Endothelial cell of umbilical vein (primary cell): ENCODE measurements around the gene NUDT21. TPM values are rescaled to one million over a fixed set of nuclear protein-coding genes. Genes with fewer than 3 reads are reported as not detected.

ENCODE experiments used
- BruUV-seq: library from RNA; stranded (reverse); fragments of 400-500 nt; replicated peaks from 2 replicates; lab custom pipeline; 2021; lab: Mats Ljungman, UMichigan
- CTCF ChIA-PET: fragments of 300-600, 350-600 bp; sonication (Branson Sonifier 250); formaldehyde crosslinking; loops from one replicate; lab custom pipeline; 2021; ENCODE audit warnings: antibody characterized with exemption, inconsistent platforms; lab: Charles Lee
- POLR2A ChIA-PET: fragments of 300-600, 350-600 bp; sonication (Branson Sonifier 250); formaldehyde crosslinking; loops from one replicate; lab custom pipeline; 2021; ENCODE audit warnings: antibody characterized with exemption, inconsistent platforms; lab: Charles Lee
- DNase-seq: peaks from one replicate; pipeline ENCODE4 v3.0.0-alpha.2; 2011; ENCODE audit warnings: low read depth, low spot score
- FAIRE-seq: peaks from 2 replicates; lab custom pipeline; 2011; peaks lifted over from hg19 to GRCh38; lab: Jason Lieb, UNC
- H2AFZ ChIP-seq: 2 replicates; pipeline ENCODE4 v1.6.0; 2012; ENCODE audit warnings: low read depth, low read length, control low read depth, inconsistent platforms
- H3K27ac ChIP-seq: 2 replicates; pipeline ENCODE4 v1.5.1; 2011; ENCODE audit warnings: low read depth, mild to moderate bottlenecking, control low read depth, low read length, moderate library complexity; ENCODE audit not compliant: insufficient read depth
- H3K27me3 ChIP-seq, 2 experiments: 2 replicates each; pipeline versions ENCODE4 v1.6.0 to v1.6.1; 2011; ENCODE audit warnings: low read length in 2 of 2, mixed read lengths in 1 of 2; ENCODE audit not compliant: control insufficient read depth in 2 of 2, insufficient read depth in 2 of 2
- H3K36me3 ChIP-seq, 2 experiments: 2 replicates in 1 of 2; 3 replicates in 1 of 2; pipeline ENCODE4 v1.5.1; 2011; ENCODE audit warnings: low read length in 2 of 2, mild to moderate bottlenecking in 1 of 2, moderate library complexity in 1 of 2; ENCODE audit not compliant: control insufficient read depth in 2 of 2, insufficient read depth in 2 of 2; ENCODE audit errors: extremely low read depth in 1 of 2
- H3K4me1 ChIP-seq: 3 replicates; pipeline ENCODE4 v1.5.1; 2011; ENCODE audit warnings: mild to moderate bottlenecking, low read length; ENCODE audit not compliant: control insufficient read depth, insufficient read depth; ENCODE audit errors: extremely low read depth
- H3K4me2 ChIP-seq: 2 replicates; pipeline ENCODE4 v1.6.1; 2011; ENCODE audit warnings: low read length, control low read depth, mixed read lengths; ENCODE audit not compliant: insufficient read depth
- H3K4me3 ChIP-seq, 3 experiments: fragments of 200-600 bp in 1 of 3; sonication (generic), shearing (Covaris generic) in 1 of 3; replicated peaks in 1 of 3; 2 replicates each; pipeline ENCODE4 v1.5.1; 2011 to 2016; ENCODE audit warnings: control low read depth in 3 of 3, low read length in 3 of 3, mild to moderate bottlenecking in 2 of 3, inconsistent platforms in 1 of 3, low read depth in 1 of 3, moderate library complexity in 1 of 3; ENCODE audit not compliant: insufficient read depth in 1 of 3
- H3K79me2 ChIP-seq: 2 replicates; pipeline ENCODE4 v1.6.0; 2012; ENCODE audit warnings: low read length, inconsistent platforms; ENCODE audit not compliant: control insufficient read depth, insufficient read depth
- H3K9ac ChIP-seq: replicated peaks from 2 replicates; pipeline ENCODE3; 2011; ENCODE audit warnings: low read length, control low read depth; ENCODE audit not compliant: insufficient read depth; ENCODE audit errors: extremely low read depth
- H3K9me1 ChIP-seq: replicated peaks from 3 replicates; pipeline ENCODE4 v1.6.0; 2011; ENCODE audit warnings: mild to moderate bottlenecking, low read length; ENCODE audit not compliant: control insufficient read depth, insufficient read depth; ENCODE audit errors: extremely low read depth
- H3K9me3 ChIP-seq: replicated peaks from 2 replicates; pipeline ENCODE4 v1.5.1; 2012; ENCODE audit warnings: low read length, inconsistent platforms; ENCODE audit not compliant: control insufficient read depth, insufficient read depth
- H4K20me1 ChIP-seq: replicated peaks from 2 replicates; pipeline ENCODE3; 2011; ENCODE audit warnings: mild to moderate bottlenecking, low read length; ENCODE audit not compliant: control insufficient read depth, insufficient read depth; ENCODE audit errors: extremely low read depth
- CTCF ChIP-seq, 2 donors: IDR thresholded peaks; 1 replicate in 1 of 2; 2 replicates in 1 of 2; pipeline ENCODE4 v1.5.1; 2011; ENCODE audit warnings: low read length in 2 of 2, mild to moderate bottlenecking in 2 of 2, moderate library complexity in 2 of 2, control low read depth in 1 of 2, inconsistent platforms in 1 of 2, low read depth in 1 of 2; ENCODE audit not compliant: insufficient read depth in 1 of 2; ENCODE audit errors: extremely low read depth in 1 of 2
- EZH2 ChIP-seq: IDR thresholded peaks from 2 replicates; pipeline ENCODE4 v1.6.1; 2012; ENCODE audit warnings: borderline replicate concordance, low read depth, mild to moderate bottlenecking, moderate library complexity, low read length, inconsistent platforms; ENCODE audit not compliant: severe bottlenecking
- FOS ChIP-seq: IDR thresholded peaks from 2 replicates; pipeline ENCODE4 v1.6.1; 2011; ENCODE audit warnings: mild to moderate bottlenecking, low read length, moderate library complexity, borderline replicate concordance; ENCODE audit not compliant: insufficient read depth
- GATA2 ChIP-seq: IDR thresholded peaks from 2 replicates; pipeline ENCODE4 v1.7.0; 2011; ENCODE audit warnings: low read depth, mild to moderate bottlenecking, moderate library complexity, mixed read lengths, low read length; ENCODE audit not compliant: insufficient read length, insufficient read depth
- JUN ChIP-seq: IDR thresholded peaks from 2 replicates; pipeline ENCODE4 v1.6.1; 2011; ENCODE audit warnings: borderline replicate concordance, low read depth; ENCODE audit not compliant: insufficient read length, insufficient read depth
- MYC ChIP-seq: IDR thresholded peaks from one replicate; pipeline ENCODE4 v1.6.1; 2011; ENCODE audit warnings: mild to moderate bottlenecking, low read depth, low read length
- POLR2A ChIP-seq: IDR thresholded peaks from 2 replicates; pipeline ENCODE4 v1.6.1; 2012; ENCODE audit warnings: low read depth, mild to moderate bottlenecking, control low read depth, low read length
- POLR2AphosphoS5 ChIP-seq: IDR thresholded peaks from 2 replicates; pipeline ENCODE4 v1.6.1; 2012; ENCODE audit warnings: low read depth, mild to moderate bottlenecking, control low read depth, low read length, moderate library complexity; ENCODE audit not compliant: insufficient read depth
- dilution Hi-C: fragments of 300-500 bp; cut with MboI; formaldehyde crosslinking; loops from one replicate; pipeline ENCODE4 v1.15.0; 2019; ENCODE audit warnings: low sequenced_read_pairs; ENCODE audit not compliant: extremely low pct_ligation_motif_present
- intact Hi-C: fragments of 100-400 bp; cut with micrococcal nuclease; formaldehyde crosslinking; loops from one replicate; pipeline ENCODE4 v1.10.0; 2022
- polyA plus RNA-seq, 4 experiments: library from polyadenylated mRNA; depleted of rRNA in 3 of 4; stranded (reverse) in 3 of 4; unstranded in 1 of 4; fragments of >200 nt; gene quantifications; 2 replicates each; pipeline versions ENCODE4 v1.2.1 to v1.2.3, GENCODE V29; 2011 to 2012; ENCODE audit warnings: missing spikeins in 1 of 4
- total RNA-seq: library from RNA; stranded (reverse); gene quantifications from 2 replicates; pipeline ENCODE4 v1.2.3, GENCODE V29; 2021
- TF ChIP-seq, protein P1 (sequence below): IDR thresholded peaks from 2 replicates; pipeline ENCODE4 v1.6.1; 2011; ENCODE audit not compliant: insufficient read depth, insufficient read length

NUDT21 gene
- total and polyA plus RNA-seq, 2 donors (not counting 3 experiments of a cell fraction or from before 2014, with no cell fraction given): 56.4 to 158 TPM

DNA sequence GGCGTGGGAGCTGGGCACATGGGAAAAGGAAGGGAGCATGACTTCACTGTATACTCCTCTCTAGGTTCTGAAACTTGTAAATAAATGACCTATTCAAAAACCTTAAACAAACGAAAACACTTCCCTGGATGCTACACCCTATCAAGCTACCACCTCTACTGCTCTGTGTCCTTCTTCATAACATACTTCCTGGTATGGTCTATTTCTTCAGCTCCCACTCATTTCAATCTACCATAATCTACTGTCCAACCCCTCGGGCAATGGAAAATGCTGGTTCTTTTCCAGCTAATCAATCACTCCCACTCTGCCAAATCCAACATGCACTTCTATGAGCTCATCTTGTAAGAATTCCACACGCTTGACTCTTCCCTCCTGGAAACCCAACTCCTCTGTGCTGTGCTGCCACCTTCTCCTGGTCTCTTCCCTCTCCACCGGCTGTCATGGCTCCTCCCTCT is 68.2 kb downstream of the NUDT21 start:
- Histone ChIP-seq H2AFZ (no peak overlapping the region), H3K36me3 (peaks cover 3 to 18% of the 10 kb centered on the region in 2 experiments), H3K4me2 (no peak overlapping the region), H3K27me3 (no peaks in the 10 kb centered on the region), H3K4me1 (no peaks in the 10 kb centered on the region), H3K9me3 (peaks cover 6% of the 10 kb centered on the region), H3K4me3 (no peak overlapping the region), H3K9ac (no peak overlapping the region), H4K20me1 (no peaks in the 10 kb centered on the region), H3K9me1 (no peaks in the 10 kb centered on the region), H3K27ac (no peak overlapping the region), H3K79me2 (no peaks in the 10 kb centered on the region)
- BruUV-seq: no TSS peak
- DNase-seq (no peak), FAIRE-seq (no peak)
- dilution Hi-C loops (no loop called here), intact Hi-C loops (no loop called here)
- POLR2A ChIA-PET: no interaction called here
- CTCF ChIA-PET: interaction anchor here (1.5 kb wide), 1 partner anchor 12 kb away, joined by 5 read pairs; no protein-coding TSS in a partner anchor
- TF ChIP-seq POLR2A: no peak
- no peak for TF ChIP-seq GATA2
- no peak for TF ChIP-seq FOS
- TF ChIP-seq EZH2: no peak
- TF ChIP-seq CTCF (IDR thresholded peaks at IDR 0.05; ENCODE audit: extremely low read depth in 1 of 2, insufficient read depth in 1 of 2, low read depth in 1 of 2, low read length in 2 of 2): no peak
- TF ChIP-seq MYC: no peak
- TF ChIP-seq POLR2AphosphoS5: no peak
- TF ChIP-seq, protein P1, sequence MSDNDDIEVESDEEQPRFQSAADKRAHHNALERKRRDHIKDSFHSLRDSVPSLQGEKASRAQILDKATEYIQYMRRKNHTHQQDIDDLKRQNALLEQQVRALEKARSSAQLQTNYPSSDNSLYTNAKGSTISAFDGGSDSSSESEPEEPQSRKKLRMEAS: no peak
- no peak for TF ChIP-seq JUN
